K562 (cell line): ENCODE data around the gene PRRT1. TPM values are rescaled to one million over a fixed set of nuclear protein-coding genes. Genes with fewer than 3 reads are reported as not detected.

ENCODE experiments used
- CREBBP ChIP-seq: IDR thresholded peaks from one replicate; pipeline ENCODE4 v1.6.1; 2012; ENCODE audit warnings: low read depth, mild to moderate bottlenecking, control low read depth, inconsistent platforms, low read length
- KDM4B ChIP-seq, 2 experiments: fragments of 450-650 bp in 1 of 2; sonication (generic) in 1 of 2; IDR thresholded peaks; 2 replicates each; pipeline ENCODE4 v1.6.1; 2016 to 2017; ENCODE audit warnings: borderline replicate concordance in 2 of 2, antibody characterized with exemption in 1 of 2, low read depth in 1 of 2, mild to moderate bottlenecking in 1 of 2
- MECOM ChIP-seq: fragments of 250-450 bp; sonication (Bioruptor Pico); IDR thresholded peaks from 2 replicates; pipeline ENCODE4 v1.8.0; 2022; ENCODE audit warnings: inconsistent platforms
- NUFIP1 ChIP-seq: fragments of 450-650 bp; IDR thresholded peaks from 2 replicates; pipeline ENCODE4 v1.6.1; 2018; ENCODE audit not compliant: partially characterized antibody
- RFX7 ChIP-seq: fragments of 250-450 bp; sonication (Bioruptor Pico); IDR thresholded peaks from 2 replicates; pipeline ENCODE4 v1.5.1; 2021; ENCODE audit warnings: mild to moderate bottlenecking
- SPI1 ChIP-seq: IDR thresholded peaks from 2 replicates; pipeline ENCODE4 v1.6.1; 2011; ENCODE audit warnings: low read depth, low read length, control low read depth, borderline replicate concordance
- TEAD2 ChIP-seq: fragments of 450-650 bp; IDR thresholded peaks from 2 replicates; pipeline ENCODE4 v1.6.1; 2016; ENCODE audit warnings: missing genetic modification characterization, control low read depth, missing compliant biosample characterization
- U2AF2 ChIP-seq: fragments of 200-400 bp; formaldehyde crosslinking; optimal IDR thresholded peaks from 2 replicates; pipeline ENCODE3; 2017; ENCODE audit warnings: low read depth, mild to moderate bottlenecking, low read length
- YBX1 ChIP-seq: fragments of 450-650 bp; IDR thresholded peaks from 2 replicates; pipeline ENCODE4 v1.7.1; 2016; ENCODE audit warnings: mild to moderate bottlenecking
- ZEB2 ChIP-seq: fragments of 450-650 bp; IDR thresholded peaks from 2 replicates; pipeline ENCODE4 v1.6.1; 2016
- ZFP30 ChIP-seq: fragments of 250-450 bp; sonication (Bioruptor Pico); IDR thresholded peaks from 2 replicates; pipeline ENCODE4 v1.8.0; 2022; ENCODE audit warnings: moderate library complexity, mild to moderate bottlenecking, inconsistent platforms, borderline replicate concordance
- polyA plus RNA-seq, 8 experiments: library from polyadenylated mRNA; depleted of rRNA in 4 of 8; stranded (reverse) in 5 of 8; unstranded in 3 of 8; fragments of >200 nt; fragmentation: Nextera tagmentation in 2 of 8; fragmentation: Illumina TruSeq in 1 of 8; extraction: Ambion mirVana in 2 of 8; extraction: Trizol in 1 of 8; gene quantifications; 2 replicates each; pipeline versions ENCODE4 v1.2.1 to v1.2.3, GENCODE V29; 2011 to 2014; ENCODE audit warnings: inconsistent platforms in 1 of 8, missing spikeins in 1 of 8
- total RNA-seq, 7 experiments: library from RNA; depleted of rRNA in 6 of 7; stranded (reverse); fragments of >200 nt in 6 of 7; fragmentation: Illumina TruSeq in 2 of 7; extraction: Trizol in 2 of 7; gene quantifications; 2 replicates each; pipeline versions ENCODE4 v1.2.1 to v1.2.3, GENCODE V29; 2011 to 2021; ENCODE audit warnings: low replicate concordance in 1 of 7
- TF ChIP-seq, protein P1 (sequence below): sonication (generic); formaldehyde crosslinking; IDR thresholded peaks from 2 replicates; pipeline ENCODE4 v1.8.0; 2022; ENCODE audit warnings: missing genetic modification reagents, mild to moderate bottlenecking, borderline replicate concordance
- TF ChIP-seq, protein P2 (sequence below): sonication (generic); formaldehyde crosslinking; IDR thresholded peaks from 2 replicates; pipeline ENCODE4 v1.8.1; 2023; ENCODE audit warnings: missing genetic modification reagents, mild to moderate bottlenecking, borderline replicate concordance
- TF ChIP-seq, protein P3 (sequence below), 2 experiments: fragments of 450-650 bp; IDR thresholded peaks; 2 replicates each; pipeline ENCODE4 v1.6.1; 2018; ENCODE audit warnings: mild to moderate bottlenecking in 2 of 2, low read depth in 1 of 2; ENCODE audit not compliant: partially characterized antibody in 2 of 2
- TF ChIP-seq, protein P4 (sequence below): sonication (generic); formaldehyde crosslinking; IDR thresholded peaks from 2 replicates; pipeline ENCODE4 v1.8.0; 2022; ENCODE audit warnings: mild to moderate bottlenecking, missing genetic modification reagents

PRRT1 gene
- total and polyA plus RNA-seq, 9 of the 15 experiments (the other 6 are each of a cell fraction or from before 2014, with no cell fraction given) = 0.14 to 3.5 (median 0.41) TPM

DNA sequence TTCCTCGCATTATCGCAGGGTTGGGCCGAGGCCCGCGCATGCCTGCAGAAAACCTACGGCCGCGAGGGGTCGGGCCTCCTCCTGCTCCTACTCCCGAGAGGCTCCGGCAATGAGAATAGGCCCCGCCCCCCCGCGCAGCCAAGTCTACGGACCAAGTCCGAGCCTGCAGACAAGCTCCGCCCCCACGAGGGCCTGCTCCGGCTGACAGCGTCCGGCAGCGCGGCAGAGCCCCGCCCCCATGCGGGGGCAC, 43.8 kb upstream of the PRRT1 start (continued):
- TF ChIP-seq, protein P1, sequence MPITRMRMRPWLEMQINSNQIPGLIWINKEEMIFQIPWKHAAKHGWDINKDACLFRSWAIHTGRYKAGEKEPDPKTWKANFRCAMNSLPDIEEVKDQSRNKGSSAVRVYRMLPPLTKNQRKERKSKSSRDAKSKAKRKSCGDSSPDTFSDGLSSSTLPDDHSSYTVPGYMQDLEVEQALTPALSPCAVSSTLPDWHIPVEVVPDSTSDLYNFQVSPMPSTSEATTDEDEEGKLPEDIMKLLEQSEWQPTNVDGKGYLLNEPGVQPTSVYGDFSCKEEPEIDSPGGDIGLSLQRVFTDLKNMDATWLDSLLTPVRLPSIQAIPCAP = no peak
- TF ChIP-seq SPI1 (no peak), ZFP30 (no peak), CREBBP (no peak), YBX1 (no peak), U2AF2 (no peak), TEAD2 (tag) (no peak), ZEB2 (no peak), KDM4B (IDR thresholded peaks at IDR 0.05; ENCODE audit: borderline replicate concordance in 2 of 2, low read depth in 1 of 2) (0 out of 4 replicates have a peak, but pooled peaks of 1 of the 2 experiments have one; percentile 65), NUFIP1 (no peak), MECOM (CRISPR knock-in tag) (no peak), RFX7 (CRISPR knock-in tag) (no peak)
- TF ChIP-seq, protein P2, sequence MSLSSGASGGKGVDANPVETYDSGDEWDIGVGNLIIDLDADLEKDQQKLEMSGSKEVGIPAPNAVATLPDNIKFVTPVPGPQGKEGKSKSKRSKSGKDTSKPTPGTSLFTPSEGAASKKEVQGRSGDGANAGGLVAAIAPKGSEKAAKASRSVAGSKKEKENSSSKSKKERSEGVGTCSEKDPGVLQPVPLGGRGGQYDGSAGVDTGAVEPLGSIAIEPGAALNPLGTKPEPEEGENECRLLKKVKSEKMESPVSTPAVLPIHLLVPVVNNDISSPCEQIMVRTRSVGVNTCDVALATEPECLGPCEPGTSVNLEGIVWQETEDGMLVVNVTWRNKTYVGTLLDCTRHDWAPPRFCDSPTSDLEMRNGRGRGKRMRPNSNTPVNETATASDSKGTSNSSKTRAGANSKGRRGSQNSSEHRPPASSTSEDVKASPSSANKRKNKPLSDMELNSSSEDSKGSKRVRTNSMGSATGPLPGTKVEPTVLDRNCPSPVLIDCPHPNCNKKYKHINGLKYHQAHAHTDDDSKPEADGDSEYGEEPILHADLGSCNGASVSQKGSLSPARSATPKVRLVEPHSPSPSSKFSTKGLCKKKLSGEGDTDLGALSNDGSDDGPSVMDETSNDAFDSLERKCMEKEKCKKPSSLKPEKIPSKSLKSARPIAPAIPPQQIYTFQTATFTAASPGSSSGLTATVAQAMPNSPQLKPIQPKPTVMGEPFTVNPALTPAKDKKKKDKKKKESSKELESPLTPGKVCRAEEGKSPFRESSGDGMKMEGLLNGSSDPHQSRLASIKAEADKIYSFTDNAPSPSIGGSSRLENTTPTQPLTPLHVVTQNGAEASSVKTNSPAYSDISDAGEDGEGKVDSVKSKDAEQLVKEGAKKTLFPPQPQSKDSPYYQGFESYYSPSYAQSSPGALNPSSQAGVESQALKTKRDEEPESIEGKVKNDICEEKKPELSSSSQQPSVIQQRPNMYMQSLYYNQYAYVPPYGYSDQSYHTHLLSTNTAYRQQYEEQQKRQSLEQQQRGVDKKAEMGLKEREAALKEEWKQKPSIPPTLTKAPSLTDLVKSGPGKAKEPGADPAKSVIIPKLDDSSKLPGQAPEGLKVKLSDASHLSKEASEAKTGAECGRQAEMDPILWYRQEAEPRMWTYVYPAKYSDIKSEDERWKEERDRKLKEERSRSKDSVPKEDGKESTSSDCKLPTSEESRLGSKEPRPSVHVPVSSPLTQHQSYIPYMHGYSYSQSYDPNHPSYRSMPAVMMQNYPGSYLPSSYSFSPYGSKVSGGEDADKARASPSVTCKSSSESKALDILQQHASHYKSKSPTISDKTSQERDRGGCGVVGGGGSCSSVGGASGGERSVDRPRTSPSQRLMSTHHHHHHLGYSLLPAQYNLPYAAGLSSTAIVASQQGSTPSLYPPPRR (CRISPR knock-in tag) = no peak
- TF ChIP-seq, protein P3, sequence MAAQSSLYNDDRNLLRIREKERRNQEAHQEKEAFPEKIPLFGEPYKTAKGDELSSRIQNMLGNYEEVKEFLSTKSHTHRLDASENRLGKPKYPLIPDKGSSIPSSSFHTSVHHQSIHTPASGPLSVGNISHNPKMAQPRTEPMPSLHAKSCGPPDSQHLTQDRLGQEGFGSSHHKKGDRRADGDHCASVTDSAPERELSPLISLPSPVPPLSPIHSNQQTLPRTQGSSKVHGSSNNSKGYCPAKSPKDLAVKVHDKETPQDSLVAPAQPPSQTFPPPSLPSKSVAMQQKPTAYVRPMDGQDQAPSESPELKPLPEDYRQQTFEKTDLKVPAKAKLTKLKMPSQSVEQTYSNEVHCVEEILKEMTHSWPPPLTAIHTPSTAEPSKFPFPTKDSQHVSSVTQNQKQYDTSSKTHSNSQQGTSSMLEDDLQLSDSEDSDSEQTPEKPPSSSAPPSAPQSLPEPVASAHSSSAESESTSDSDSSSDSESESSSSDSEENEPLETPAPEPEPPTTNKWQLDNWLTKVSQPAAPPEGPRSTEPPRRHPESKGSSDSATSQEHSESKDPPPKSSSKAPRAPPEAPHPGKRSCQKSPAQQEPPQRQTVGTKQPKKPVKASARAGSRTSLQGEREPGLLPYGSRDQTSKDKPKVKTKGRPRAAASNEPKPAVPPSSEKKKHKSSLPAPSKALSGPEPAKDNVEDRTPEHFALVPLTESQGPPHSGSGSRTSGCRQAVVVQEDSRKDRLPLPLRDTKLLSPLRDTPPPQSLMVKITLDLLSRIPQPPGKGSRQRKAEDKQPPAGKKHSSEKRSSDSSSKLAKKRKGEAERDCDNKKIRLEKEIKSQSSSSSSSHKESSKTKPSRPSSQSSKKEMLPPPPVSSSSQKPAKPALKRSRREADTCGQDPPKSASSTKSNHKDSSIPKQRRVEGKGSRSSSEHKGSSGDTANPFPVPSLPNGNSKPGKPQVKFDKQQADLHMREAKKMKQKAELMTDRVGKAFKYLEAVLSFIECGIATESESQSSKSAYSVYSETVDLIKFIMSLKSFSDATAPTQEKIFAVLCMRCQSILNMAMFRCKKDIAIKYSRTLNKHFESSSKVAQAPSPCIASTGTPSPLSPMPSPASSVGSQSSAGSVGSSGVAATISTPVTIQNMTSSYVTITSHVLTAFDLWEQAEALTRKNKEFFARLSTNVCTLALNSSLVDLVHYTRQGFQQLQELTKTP (IDR thresholded peaks at IDR 0.05; ENCODE audit: low read depth in 1 of 2, partially characterized antibody in 2 of 2) = no peak
- TF ChIP-seq, protein P4, sequence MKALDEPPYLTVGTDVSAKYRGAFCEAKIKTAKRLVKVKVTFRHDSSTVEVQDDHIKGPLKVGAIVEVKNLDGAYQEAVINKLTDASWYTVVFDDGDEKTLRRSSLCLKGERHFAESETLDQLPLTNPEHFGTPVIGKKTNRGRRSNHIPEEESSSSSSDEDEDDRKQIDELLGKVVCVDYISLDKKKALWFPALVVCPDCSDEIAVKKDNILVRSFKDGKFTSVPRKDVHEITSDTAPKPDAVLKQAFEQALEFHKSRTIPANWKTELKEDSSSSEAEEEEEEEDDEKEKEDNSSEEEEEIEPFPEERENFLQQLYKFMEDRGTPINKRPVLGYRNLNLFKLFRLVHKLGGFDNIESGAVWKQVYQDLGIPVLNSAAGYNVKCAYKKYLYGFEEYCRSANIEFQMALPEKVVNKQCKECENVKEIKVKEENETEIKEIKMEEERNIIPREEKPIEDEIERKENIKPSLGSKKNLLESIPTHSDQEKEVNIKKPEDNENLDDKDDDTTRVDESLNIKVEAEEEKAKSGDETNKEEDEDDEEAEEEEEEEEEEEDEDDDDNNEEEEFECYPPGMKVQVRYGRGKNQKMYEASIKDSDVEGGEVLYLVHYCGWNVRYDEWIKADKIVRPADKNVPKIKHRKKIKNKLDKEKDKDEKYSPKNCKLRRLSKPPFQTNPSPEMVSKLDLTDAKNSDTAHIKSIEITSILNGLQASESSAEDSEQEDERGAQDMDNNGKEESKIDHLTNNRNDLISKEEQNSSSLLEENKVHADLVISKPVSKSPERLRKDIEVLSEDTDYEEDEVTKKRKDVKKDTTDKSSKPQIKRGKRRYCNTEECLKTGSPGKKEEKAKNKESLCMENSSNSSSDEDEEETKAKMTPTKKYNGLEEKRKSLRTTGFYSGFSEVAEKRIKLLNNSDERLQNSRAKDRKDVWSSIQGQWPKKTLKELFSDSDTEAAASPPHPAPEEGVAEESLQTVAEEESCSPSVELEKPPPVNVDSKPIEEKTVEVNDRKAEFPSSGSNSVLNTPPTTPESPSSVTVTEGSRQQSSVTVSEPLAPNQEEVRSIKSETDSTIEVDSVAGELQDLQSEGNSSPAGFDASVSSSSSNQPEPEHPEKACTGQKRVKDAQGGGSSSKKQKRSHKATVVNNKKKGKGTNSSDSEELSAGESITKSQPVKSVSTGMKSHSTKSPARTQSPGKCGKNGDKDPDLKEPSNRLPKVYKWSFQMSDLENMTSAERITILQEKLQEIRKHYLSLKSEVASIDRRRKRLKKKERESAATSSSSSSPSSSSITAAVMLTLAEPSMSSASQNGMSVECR = no peak
